ENCODE data around the gene AMMECR1. TPM values are rescaled to one million over a fixed set of nuclear protein-coding genes. Genes with fewer than 3 reads are reported as not detected.

AMMECR1 gene
- total and polyA plus RNA-seq, 2 of the 4 experiments (the other 2 are of a cell fraction) = 7.0 to 11.3 TPM

GRCh38 chrX:110301194-110301593, 16.7 kb downstream of the AMMECR1 start:
- TF ChIP-seq USF2 (IDR thresholded peaks at IDR 0.05; ENCODE audit: low read depth, low read length) (no peak), POLR2A (IDR thresholded peaks at IDR 0.05; ENCODE audit: low read depth, low read length) (no peak), RCOR1 (IDR thresholded peaks at IDR 0.05; ENCODE audit: insufficient replicate concordance, low read length) (no peak), RFX5 (IDR thresholded peaks at IDR 0.05; ENCODE audit: low read depth, low read length) (no peak), CTCF (conservative IDR thresholded peaks at IDR 0.05; ENCODE audit: low read depth, low read length) (no peak), FOS (IDR thresholded peaks at IDR 0.05; ENCODE audit: low read depth, low read length) (no peak), MAZ (IDR thresholded peaks at IDR 0.05; ENCODE audit: borderline replicate concordance, low read depth, low read length) (no peak), CHD1 (IDR thresholded peaks at IDR 0.05; ENCODE audit: low read depth, low read length) (no peak), ELK1 (IDR thresholded peaks at IDR 0.05; ENCODE audit: borderline replicate concordance, low read depth, low read length) (no peak), BHLHE40 (IDR thresholded peaks at IDR 0.05; ENCODE audit: low read depth, low read length) (no peak), RAD21 (IDR thresholded peaks at IDR 0.05; ENCODE audit: low read length) (no peak), MXI1 (IDR thresholded peaks at IDR 0.05; ENCODE audit: borderline replicate concordance, low read depth, low read length) (no peak), CEBPB (IDR thresholded peaks at IDR 0.05; ENCODE audit: low read depth, low read length) (no peak), SMC3 (IDR thresholded peaks at IDR 0.05; ENCODE audit: low read depth, low read length) (no peak), NFE2L2 (IDR thresholded peaks at IDR 0.05; ENCODE audit: low read depth, low read length) (no peak), MAFK (IDR thresholded peaks at IDR 0.05; ENCODE audit: low read depth, low read length) (no peak)
- WGBS, 2 experiments (ENCODE audit: extremely low coverage in 2 of 2, insufficient read length in 1 of 2) = 71% methylated on average over 1 of the region's 1 CpG; no CpG with 5 or more reads in 1 of the 2 experiments
- H3K4me1 ChIP-seq (ENCODE audit: control insufficient read depth, insufficient read depth, low read length) = no peaks in the 10 kb centered on the region
- H2BK5ac ChIP-seq (ENCODE audit: low read depth, low read length, poor library complexity, severe bottlenecking) = no peak overlapping the region
- no peaks in the 10 kb centered on the region; the same call in 1 of the 2 replicates for H3K27me3 ChIP-seq (ENCODE audit: control insufficient read depth, insufficient read depth, low read length)
- H2AFZ ChIP-seq (replicated peaks; ENCODE audit: low read length, poor library complexity) = no peak overlapping the region
- H3K27ac ChIP-seq (ENCODE audit: insufficient read depth, low read length) = no peak overlapping the region
- no peak overlapping the region for H3K18ac ChIP-seq (ENCODE audit: low read depth, low read length)
- no peak overlapping the region for H3K23ac ChIP-seq (ENCODE audit: low read depth, low read length)
- H2AK9ac ChIP-seq (replicated peaks; ENCODE audit: low read depth, low read length, poor library complexity) = no peak overlapping the region
- no peaks in the 10 kb centered on the region; the same call in 1 of the 2 replicates for H4K20me1 ChIP-seq (ENCODE audit: insufficient read depth, low read length)
- H2BK120ac ChIP-seq (ENCODE audit: low read depth, low read length) = no peak overlapping the region
- ChIA-PET CTCF (no interaction called here), POLR2A (ENCODE audit: unreplicated experiment) (no interaction called here)
- H4K5ac ChIP-seq (ENCODE audit: low read depth, low read length) = no peak overlapping the region
- H3K4me3 ChIP-seq (ENCODE audit: insufficient read depth, low read depth, low read length) = no peak overlapping the region
- no peaks in the 10 kb centered on the region for H3K9me1 ChIP-seq (ENCODE audit: insufficient read depth, low read length)
- no peak overlapping the region for H2BK15ac ChIP-seq (ENCODE audit: low read depth, low read length)
- dilution Hi-C loops (cut with HindIII; ENCODE audit: low sequenced_read_pairs, unreplicated experiment) = no loop called here
- no peak overlapping the region for H3K14ac ChIP-seq (replicated peaks; ENCODE audit: low read depth, low read length)
- peaks cover 0 to 4% of the 10 kb centered on the region in 2 experiments; a peak in 2 of 4 replicates for H3K79me1 ChIP-seq (ENCODE audit: low read depth in 1 of 2, low read length in 2 of 2)
- intact Hi-C loops (cut with micrococcal nuclease) = no loop called here
- no peak overlapping the region for H2BK20ac ChIP-seq (ENCODE audit: low read depth, low read length)
- no peak overlapping the region for H3K9ac ChIP-seq (ENCODE audit: low read depth, low read length)
- H3K9me3 ChIP-seq (ENCODE audit: control insufficient read depth, insufficient read depth, low read length) = no peaks in the 10 kb centered on the region; the same call in 1 of the 2 replicates
- in situ Hi-C loops (cut with MboI; ENCODE audit: low sequenced_read_pairs) = no loop called here
- no peak overlapping the region for H4K8ac ChIP-seq (ENCODE audit: low read depth in 2 of 2, low read length in 2 of 2)
- H3K4ac ChIP-seq (ENCODE audit: low read depth, low read length) = no peak overlapping the region
- ATAC-seq (ENCODE audit: low read depth) (no peak), DNase-seq (no peak)
- no peak overlapping the region for H2AK5ac ChIP-seq (ENCODE audit: low read depth, low read length)
- no peak overlapping the region for H4K91ac ChIP-seq (ENCODE audit: insufficient read depth, low read depth, low read length)
- no TSS peak for BruUV-seq (replicated peaks)
- no peaks in the 10 kb centered on the region for H3K36me3 ChIP-seq (ENCODE audit: control insufficient read depth, insufficient read depth, low read length)
- no peak overlapping the region for H3K4me2 ChIP-seq (ENCODE audit: low read depth, low read length)
- H3K56ac ChIP-seq (ENCODE audit: extremely low read depth, insufficient read depth, low read length) = no peak overlapping the region
